K562 (cell line): ENCODE measurements around the gene CD3D. TPM values are rescaled to one million over a fixed set of nuclear protein-coding genes. Genes with fewer than 3 reads are reported as not detected.
A peak's percentile ranks its signal among the peaks of the same experiment; 100 is the strongest.

ENCODE experiments used
- ATAC-seq: fragments of 200-7000 bp; cut with Tn5 transposase; 3 replicates; pipeline ENCODE4 v1.9.1; 2020; ENCODE audit warnings: moderate library complexity
- BruUV-seq: library from RNA; stranded (reverse); fragments of 400-500 nt; replicated peaks from 2 replicates; lab custom pipeline; 2021; lab: Mats Ljungman, UMichigan
- CTCF ChIA-PET: fragments of 300-600 bp; formaldehyde crosslinking; extraction: SDS; loops from one replicate; lab custom pipeline; 2021; ENCODE audit warnings: low intra/inter-chr PET ratio; lab: Yijun Ruan, JAX
- POLR2A ChIA-PET: fragments of 300-600, 350-650 bp; sonication (Branson Sonifier 250); formaldehyde crosslinking; extraction: SDS; loops from one replicate; lab custom pipeline; 2021; ENCODE audit warnings: antibody characterized with exemption, inconsistent platforms; lab: Yijun Ruan, JAX
- DNase-seq, 4 experiments: peaks; one replicate each; pipeline versions ENCODE4 v3.0.0 to v3.0.0-alpha.2; 2011 to 2018; ENCODE audit warnings: low spot score in 3 of 4, mixed read lengths in 3 of 4; ENCODE audit errors: extremely low read depth in 1 of 4
- FAIRE-seq: peaks from 2 replicates; lab custom pipeline; 2011; peaks lifted over from hg19 to GRCh38; lab: Jason Lieb, UNC
- H2AFZ ChIP-seq: 2 replicates; pipeline ENCODE4 v1.6.0; 2011; ENCODE audit warnings: low read depth, low read length, control low read depth, inconsistent platforms
- H3K27ac ChIP-seq: fragments of 200-600 bp; 3 replicates; pipeline ENCODE4 v1.8.0; 2011; ENCODE audit warnings: low read depth, mild to moderate bottlenecking, control low read depth, inconsistent platforms, low read length, moderate library complexity, mixed read lengths; ENCODE audit errors: extremely low read depth
- H3K27me3 ChIP-seq, 2 experiments: fragments of 300-600 bp in 1 of 2; 2 replicates in 1 of 2; 3 replicates in 1 of 2; pipeline versions ENCODE4 v1.6.0 to v1.8.0; 2011; ENCODE audit warnings: inconsistent platforms in 2 of 2, low read length in 2 of 2, mild to moderate bottlenecking in 1 of 2, mixed read lengths in 1 of 2, moderate library complexity in 1 of 2; ENCODE audit not compliant: control insufficient read depth in 2 of 2, insufficient read depth in 2 of 2
- H3K36me3 ChIP-seq: fragments of 300-600 bp; 3 replicates; pipeline ENCODE4 v1.8.0; 2011; ENCODE audit warnings: mild to moderate bottlenecking, low read length, inconsistent platforms; ENCODE audit not compliant: control insufficient read depth, insufficient read depth
- H3K4me1 ChIP-seq, 2 experiments: fragments of 200-600 bp in 1 of 2; replicated peaks in 1 of 2; 2 replicates in 1 of 2; 3 replicates in 1 of 2; pipeline versions ENCODE4 v1.5.1 to v1.8.0; 2011; ENCODE audit warnings: inconsistent platforms in 2 of 2, low read length in 2 of 2, mild to moderate bottlenecking in 1 of 2, mixed read lengths in 1 of 2, moderate library complexity in 1 of 2; ENCODE audit not compliant: control insufficient read depth in 2 of 2, insufficient read depth in 2 of 2
- H3K4me2 ChIP-seq: 2 replicates; pipeline ENCODE4 v1.6.1; 2011; ENCODE audit warnings: low read length, control low read depth, inconsistent platforms, mixed read lengths; ENCODE audit not compliant: insufficient read depth
- H3K4me3 ChIP-seq: fragments of 200-600 bp; sonication (generic), shearing (Covaris generic); 2 replicates; pipeline ENCODE4 v1.5.1; 2016; ENCODE audit warnings: control low read depth, inconsistent platforms
- H3K79me2 ChIP-seq: fragments of 200-600 bp; 3 replicates; pipeline ENCODE4 v1.8.0; 2011; ENCODE audit warnings: low read length, inconsistent platforms; ENCODE audit not compliant: control insufficient read depth, insufficient read depth
- H3K9ac ChIP-seq, 2 experiments: 2 replicates each; pipeline versions ENCODE4 v1.6.0 to v1.6.1; 2011; ENCODE audit warnings: low read depth in 2 of 2, low read length in 2 of 2, control low read depth in 1 of 2, inconsistent platforms in 1 of 2, mild to moderate bottlenecking in 1 of 2, mixed read lengths in 1 of 2; ENCODE audit not compliant: insufficient read depth in 1 of 2
- H3K9me1 ChIP-seq: one replicate; pipeline ENCODE4 v1.6.0; 2011; ENCODE audit warnings: inconsistent platforms, mild to moderate bottlenecking, low read length, moderate library complexity; ENCODE audit not compliant: control insufficient read depth, insufficient read depth
- H3K9me3 ChIP-seq: replicated peaks from 2 replicates; pipeline ENCODE4 v1.5.1; 2011; ENCODE audit warnings: low read depth, low read length, inconsistent platforms; ENCODE audit not compliant: control insufficient read depth, insufficient read depth
- H4K20me1 ChIP-seq: replicated peaks from 2 replicates; pipeline ENCODE4 v1.6.1; 2011; ENCODE audit warnings: low read length, inconsistent platforms, mixed read lengths; ENCODE audit not compliant: control insufficient read depth, insufficient read depth
- ARHGAP35 ChIP-seq: fragments of 450-650 bp; IDR thresholded peaks from 2 replicates; pipeline ENCODE4 v1.6.1; 2018; ENCODE audit not compliant: partially characterized antibody
- MEIS2 ChIP-seq: fragments of 450-650 bp; IDR thresholded peaks from 2 replicates; pipeline ENCODE4 v1.6.1; 2014; ENCODE audit warnings: mild to moderate bottlenecking; ENCODE audit not compliant: partially characterized antibody
- RAD21 ChIP-seq, 2 experiments: fragments of 250-450 bp in 1 of 2; fragments of 450-650 bp in 1 of 2; sonication (Bioruptor Pico) in 1 of 2; formaldehyde crosslinking in 1 of 2; IDR thresholded peaks in 1 of 2; conservative IDR thresholded peaks in 1 of 2; 2 replicates each; pipeline versions ENCODE4 v1.4.0 to v1.8.0; 2020 to 2022; ENCODE audit warnings: mild to moderate bottlenecking in 2 of 2, moderate library complexity in 1 of 2
- ZNF184 ChIP-seq: sonication (generic); formaldehyde crosslinking; IDR thresholded peaks from 2 replicates; pipeline ENCODE4 v1.5.0; 2020; ENCODE audit warnings: missing genetic modification reagents
- ZNF584 ChIP-seq: fragments of 200-800 bp; sonication (Bioruptor generic); IDR thresholded peaks from 2 replicates; pipeline ENCODE4 v1.6.1; 2016; ENCODE audit warnings: low read depth, mild to moderate bottlenecking, missing genetic modification characterization, missing compliant biosample characterization
- WGBS: fragments of 100-300 bp; shearing (Covaris generic); methylation state at CpG from one replicate; pipeline ENCODE4 v1.1.6; 2016; ENCODE audit warnings: low coverage, mixed read lengths; ENCODE audit not compliant: insufficient coverage; ENCODE audit errors: missing lambda C conversion rate; 5-methylcytosine and 5-hydroxymethylcytosine counted together
- in situ Hi-C: fragments of 300-500 bp; cut with MboI; formaldehyde crosslinking; loops from 4 replicates; pipeline ENCODE4 v1.15.0; 2018; ENCODE audit warnings: inconsistent platforms, mixed read lengths
- intact Hi-C: fragments of 100-400 bp; cut with micrococcal nuclease; formaldehyde crosslinking; loops from 2 replicates; pipeline ENCODE4 v1.14.2; 2022
- polyA plus RNA-seq, 8 experiments: library from polyadenylated mRNA; depleted of rRNA in 4 of 8; stranded (reverse) in 5 of 8; unstranded in 3 of 8; fragments of >200 nt; fragmentation: Nextera tagmentation in 2 of 8; fragmentation: Illumina TruSeq in 1 of 8; extraction: Ambion mirVana in 2 of 8; extraction: Trizol in 1 of 8; gene quantifications; 2 replicates each; pipeline versions ENCODE4 v1.2.1 to v1.2.3, GENCODE V29; 2011 to 2014; ENCODE audit warnings: inconsistent platforms in 1 of 8, missing spikeins in 1 of 8
- total RNA-seq, 7 experiments: library from RNA; depleted of rRNA in 6 of 7; stranded (reverse); fragments of >200 nt in 6 of 7; fragmentation: Illumina TruSeq in 2 of 7; extraction: Trizol in 2 of 7; gene quantifications; 2 replicates each; pipeline versions ENCODE4 v1.2.1 to v1.2.3, GENCODE V29; 2011 to 2021; ENCODE audit warnings: low replicate concordance in 1 of 7
- TF ChIP-seq, protein P1 (sequence below), 2 experiments: IDR thresholded peaks in 1 of 2; conservative IDR thresholded peaks in 1 of 2; 2 replicates each; pipeline ENCODE4 v1.6.1; 2016; ENCODE audit warnings: low read depth in 2 of 2, mild to moderate bottlenecking in 1 of 2, missing compliant biosample characterization in 1 of 2, missing genetic modification characterization in 1 of 2, moderate library complexity in 1 of 2
- TF ChIP-seq, protein P2 (sequence below), 3 experiments: IDR thresholded peaks in 2 of 3; conservative IDR thresholded peaks in 1 of 3; 2 replicates each; pipeline ENCODE4 v1.5.1; 2011 to 2012; ENCODE audit warnings: low read length in 3 of 3, mild to moderate bottlenecking in 3 of 3, control low read depth in 2 of 3, improper control_type of control experiment in 1 of 3, inconsistent platforms in 1 of 3, low read depth in 1 of 3, mixed read lengths in 1 of 3, moderate library complexity in 1 of 3; ENCODE audit not compliant: insufficient read depth in 2 of 3
- TF ChIP-seq, protein P3 (sequence below): IDR thresholded peaks from 2 replicates; pipeline ENCODE4 v1.6.1; 2012; ENCODE audit warnings: low read depth, low read length, improper control_type of control experiment, borderline replicate concordance
- TF ChIP-seq, protein P4 (sequence below): fragments of 450-650 bp; IDR thresholded peaks from 2 replicates; pipeline ENCODE4 v1.6.1; 2016

CD3D gene
- total and polyA plus RNA-seq, 9 of the 15 experiments (the other 6 are each of a cell fraction or from before 2014, with no cell fraction given): 36.2 to 238 (median 67.1) TPM

DNA sequence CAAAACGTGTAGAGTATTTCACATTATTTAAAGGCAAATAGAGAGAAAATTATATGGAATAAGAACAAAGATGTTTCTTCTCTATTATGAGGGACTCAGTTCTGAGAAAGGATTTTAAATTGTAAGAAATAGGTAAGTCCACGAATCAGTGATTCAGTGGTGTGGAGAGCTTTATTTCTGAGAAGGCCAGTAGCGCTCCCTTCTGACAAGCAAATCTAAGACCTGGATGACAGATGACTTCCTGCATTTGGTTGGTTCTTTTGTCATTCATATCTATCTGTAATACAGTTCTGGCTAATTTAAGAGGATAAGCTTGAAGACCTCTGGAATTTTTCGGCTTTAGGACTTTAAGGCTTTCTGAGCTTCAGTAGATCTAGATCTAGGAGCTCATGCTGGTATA lies 31.0 kb downstream of the CD3D start:
- in situ Hi-C loops: no loop called here
- 4% methylated on average over 4 of the region's 4 CpGs for WGBS
- peak overlapping the region; percentile 34; the same call in 1 of the 2 replicates for H2AFZ ChIP-seq

More for the DNA sequence above, 31.0 kb downstream of the CD3D start:
- Histone ChIP-seq H3K9me1 (peaks cover 3% of the 10 kb centered on the region), H3K9ac (no peak overlapping the region), H3K79me2 (no peaks in the 10 kb centered on the region), H3K36me3 (no peaks in the 10 kb centered on the region), H3K9me3 (no peaks in the 10 kb centered on the region), H3K4me2 (no peak overlapping the region), H4K20me1 (no peaks in the 10 kb centered on the region), H3K4me1 (peaks cover 12 to 31% of the 10 kb centered on the region in 2 experiments), H3K27ac (no peak overlapping the region; the same call in 2 of the 3 replicates), H3K4me3 (no peak overlapping the region), H3K27me3 (peaks cover 0 to 7% of the 10 kb centered on the region in 2 experiments; a peak in 1 of 5 replicates)
- POLR2A ChIA-PET: no interaction called here
- CTCF ChIA-PET: no interaction called here
- BruUV-seq: no TSS peak
- FAIRE-seq: peak; percentile 29
- DNase-seq: peak in 1 of 4 experiments; percentile 38
- intact Hi-C loops: loop anchor here (1.0 to 5.0 kb wide), 2 partner anchors 36 to 113 kb away; no protein-coding TSS in a partner anchor
- TF ChIP-seq, protein P1, sequence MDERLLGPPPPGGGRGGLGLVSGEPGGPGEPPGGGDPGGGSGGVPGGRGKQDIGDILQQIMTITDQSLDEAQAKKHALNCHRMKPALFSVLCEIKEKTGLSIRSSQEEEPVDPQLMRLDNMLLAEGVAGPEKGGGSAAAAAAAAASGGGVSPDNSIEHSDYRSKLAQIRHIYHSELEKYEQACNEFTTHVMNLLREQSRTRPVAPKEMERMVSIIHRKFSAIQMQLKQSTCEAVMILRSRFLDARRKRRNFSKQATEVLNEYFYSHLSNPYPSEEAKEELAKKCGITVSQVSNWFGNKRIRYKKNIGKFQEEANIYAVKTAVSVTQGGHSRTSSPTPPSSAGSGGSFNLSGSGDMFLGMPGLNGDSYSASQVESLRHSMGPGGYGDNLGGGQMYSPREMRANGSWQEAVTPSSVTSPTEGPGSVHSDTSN (CRISPR knock-in tag; IDR thresholded peaks at IDR 0.05; ENCODE audit: low read depth): no peak
- TF ChIP-seq, protein P1 (tag; conservative IDR thresholded peaks at IDR 0.05; ENCODE audit: low read depth): peak; percentile 62; the same call in 1 of the 2 replicates
- TF ChIP-seq ZNF184 (CRISPR knock-in tag): no peak
- peak; percentile 89 for TF ChIP-seq MEIS2
- TF ChIP-seq ZNF584 (CRISPR knock-in tag): no peak
- TF ChIP-seq, protein P2, sequence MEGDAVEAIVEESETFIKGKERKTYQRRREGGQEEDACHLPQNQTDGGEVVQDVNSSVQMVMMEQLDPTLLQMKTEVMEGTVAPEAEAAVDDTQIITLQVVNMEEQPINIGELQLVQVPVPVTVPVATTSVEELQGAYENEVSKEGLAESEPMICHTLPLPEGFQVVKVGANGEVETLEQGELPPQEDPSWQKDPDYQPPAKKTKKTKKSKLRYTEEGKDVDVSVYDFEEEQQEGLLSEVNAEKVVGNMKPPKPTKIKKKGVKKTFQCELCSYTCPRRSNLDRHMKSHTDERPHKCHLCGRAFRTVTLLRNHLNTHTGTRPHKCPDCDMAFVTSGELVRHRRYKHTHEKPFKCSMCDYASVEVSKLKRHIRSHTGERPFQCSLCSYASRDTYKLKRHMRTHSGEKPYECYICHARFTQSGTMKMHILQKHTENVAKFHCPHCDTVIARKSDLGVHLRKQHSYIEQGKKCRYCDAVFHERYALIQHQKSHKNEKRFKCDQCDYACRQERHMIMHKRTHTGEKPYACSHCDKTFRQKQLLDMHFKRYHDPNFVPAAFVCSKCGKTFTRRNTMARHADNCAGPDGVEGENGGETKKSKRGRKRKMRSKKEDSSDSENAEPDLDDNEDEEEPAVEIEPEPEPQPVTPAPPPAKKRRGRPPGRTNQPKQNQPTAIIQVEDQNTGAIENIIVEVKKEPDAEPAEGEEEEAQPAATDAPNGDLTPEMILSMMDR (IDR thresholded peaks at IDR 0.05 in 2 of 3, conservative IDR thresholded peaks at IDR 0.05 in 1 of 3; ENCODE audit: insufficient read depth in 2 of 3, low read depth in 1 of 3, low read length in 3 of 3): peak in 2 of 3 experiments; percentile 13 to 33; a peak in 1 of 6 replicates
- TF ChIP-seq, protein P3, sequence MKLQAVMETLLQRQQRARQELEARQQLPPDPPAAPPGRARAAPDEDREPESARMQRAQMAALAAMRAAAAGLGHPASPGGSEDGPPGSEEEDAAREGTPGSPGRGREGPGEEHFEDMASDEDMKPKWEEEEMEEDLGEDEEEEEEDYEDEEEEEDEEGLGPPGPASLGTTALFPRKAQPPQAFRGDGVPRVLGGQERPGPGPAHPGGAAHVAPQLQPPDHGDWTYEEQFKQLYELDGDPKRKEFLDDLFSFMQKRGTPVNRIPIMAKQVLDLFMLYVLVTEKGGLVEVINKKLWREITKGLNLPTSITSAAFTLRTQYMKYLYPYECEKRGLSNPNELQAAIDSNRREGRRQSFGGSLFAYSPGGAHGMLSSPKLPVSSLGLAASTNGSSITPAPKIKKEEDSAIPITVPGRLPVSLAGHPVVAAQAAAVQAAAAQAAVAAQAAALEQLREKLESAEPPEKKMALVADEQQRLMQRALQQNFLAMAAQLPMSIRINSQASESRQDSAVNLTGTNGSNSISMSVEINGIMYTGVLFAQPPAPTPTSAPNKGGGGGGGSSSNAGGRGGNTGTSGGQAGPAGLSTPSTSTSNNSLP: 0 out of 2 replicates have a peak, but pooled peaks have one; percentile 16
- no peak for TF ChIP-seq ARHGAP35
- TF ChIP-seq, protein P4, sequence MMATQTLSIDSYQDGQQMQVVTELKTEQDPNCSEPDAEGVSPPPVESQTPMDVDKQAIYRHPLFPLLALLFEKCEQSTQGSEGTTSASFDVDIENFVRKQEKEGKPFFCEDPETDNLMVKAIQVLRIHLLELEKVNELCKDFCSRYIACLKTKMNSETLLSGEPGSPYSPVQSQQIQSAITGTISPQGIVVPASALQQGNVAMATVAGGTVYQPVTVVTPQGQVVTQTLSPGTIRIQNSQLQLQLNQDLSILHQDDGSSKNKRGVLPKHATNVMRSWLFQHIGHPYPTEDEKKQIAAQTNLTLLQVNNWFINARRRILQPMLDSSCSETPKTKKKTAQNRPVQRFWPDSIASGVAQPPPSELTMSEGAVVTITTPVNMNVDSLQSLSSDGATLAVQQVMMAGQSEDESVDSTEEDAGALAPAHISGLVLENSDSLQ: peak; percentile 47
- TF ChIP-seq RAD21 (CRISPR knock-in tag; conservative IDR thresholded peaks at IDR 0.05 in 1 of 2, IDR thresholded peaks at IDR 0.05 in 1 of 2): peak in 1 of 2 experiments; percentile 53; a peak in 3 of 4 replicates
- peak; percentile 41; the same call in 2 of the 3 replicates for ATAC-seq
